ENCODE measurements around the gene DCX.
A peak's percentile ranks its signal among the peaks of the same experiment; 100 is the strongest.

The DCX gene

DNA sequence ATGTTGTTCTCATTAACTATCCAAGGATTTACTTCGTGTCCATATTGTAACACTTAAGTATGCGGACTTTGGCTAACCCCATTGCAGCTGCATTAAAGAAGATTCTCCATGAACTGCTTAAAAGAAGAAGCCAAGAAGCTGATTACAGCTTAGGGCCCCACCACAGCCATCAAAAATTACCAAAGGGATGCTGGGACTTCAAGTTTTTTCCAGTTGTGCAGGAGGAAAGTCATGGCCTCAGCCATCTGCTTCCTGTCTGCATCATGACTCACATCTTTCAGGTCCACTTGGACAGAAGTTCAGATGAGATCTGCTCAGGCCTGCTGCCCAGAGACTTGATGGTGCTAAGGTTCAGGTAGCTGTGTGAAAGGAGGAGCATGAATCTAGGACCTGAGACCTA lies 102.9 kb downstream of the DCX start:
- no peak for DNase-seq (ENCODE audit: low read depth in 2 of 2)

DNA sequence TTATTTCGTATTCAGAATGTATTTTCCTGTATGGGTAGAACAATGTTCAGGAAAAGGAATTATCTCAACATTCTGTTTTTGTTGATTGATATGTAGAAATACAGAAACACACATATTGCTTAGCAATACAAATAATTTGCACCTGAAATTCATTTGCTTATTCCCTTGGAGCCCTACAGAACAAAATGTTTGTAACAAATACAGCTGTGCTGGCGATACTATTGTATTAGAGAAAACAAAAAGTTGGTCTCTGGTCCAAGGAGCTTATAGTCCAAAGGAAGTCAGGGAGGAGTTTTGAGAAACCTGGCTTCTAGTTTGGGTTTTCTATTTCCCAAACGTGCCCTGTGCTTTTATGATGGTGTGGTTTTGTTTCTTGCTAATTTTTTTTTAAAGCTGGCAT lies 104.0 kb downstream of the DCX start:
- DNase-seq (ENCODE audit: low read depth in 2 of 2) = no peak

- no peak for DNase-seq (ENCODE audit: low read depth in 2 of 2)
These were observed 109.7 kb downstream of the DCX start for GRCh38 chrX:111302284-111302683.

DNA sequence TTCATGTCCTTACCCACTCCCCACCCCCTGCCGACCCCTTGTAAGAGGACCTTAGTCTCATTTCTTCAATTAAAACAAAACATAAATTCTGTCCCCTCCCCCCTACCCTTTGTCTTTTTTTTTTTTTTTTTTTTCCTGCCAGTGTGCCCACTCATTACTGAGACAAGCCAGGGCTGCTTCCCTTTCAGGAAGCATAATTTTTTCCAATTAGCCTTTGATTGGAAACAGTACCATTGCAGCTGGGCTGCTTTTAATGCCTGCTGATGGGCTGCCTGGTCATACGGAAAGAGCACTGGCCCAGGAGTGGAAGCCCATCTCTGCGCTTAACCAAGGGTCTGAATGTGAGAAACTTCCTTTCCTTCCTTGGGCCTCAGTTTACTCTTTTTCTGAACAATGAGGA lies 123.2 kb downstream of the DCX start:
- no peak for DNase-seq (ENCODE audit: low read depth in 2 of 2)

- DNase-seq (ENCODE audit: low read depth in 2 of 2) = no peak
These were observed 127.2 kb downstream of the DCX start for GRCh38 chrX:111284631-111285293.

DNA sequence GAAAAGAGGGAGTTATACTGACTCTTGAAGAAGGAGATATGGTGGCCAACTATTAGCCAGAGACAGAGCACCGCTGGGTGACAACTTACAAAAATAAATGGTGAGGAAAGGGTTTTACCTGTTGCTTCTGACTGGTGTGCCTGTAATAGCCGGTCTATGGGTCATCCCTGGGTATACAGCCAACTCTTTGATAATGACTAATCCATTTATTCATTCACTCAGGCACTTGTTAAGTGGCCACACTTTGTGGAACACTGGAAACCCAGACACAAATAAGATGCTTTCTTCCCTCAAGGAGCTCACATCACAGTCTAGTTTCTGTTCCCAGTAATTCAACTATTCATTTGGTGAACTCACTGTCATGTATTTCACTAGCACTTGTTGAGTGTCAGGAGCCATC lies 128.5 kb downstream of the DCX start:
- DNase-seq (ENCODE audit: low read depth in 2 of 2) = no peak

- DNase-seq (ENCODE audit: low read depth in 2 of 2) = no peak
These were observed 129.0 kb downstream of the DCX start for GRCh38 chrX:111282991-111283390.

DNA sequence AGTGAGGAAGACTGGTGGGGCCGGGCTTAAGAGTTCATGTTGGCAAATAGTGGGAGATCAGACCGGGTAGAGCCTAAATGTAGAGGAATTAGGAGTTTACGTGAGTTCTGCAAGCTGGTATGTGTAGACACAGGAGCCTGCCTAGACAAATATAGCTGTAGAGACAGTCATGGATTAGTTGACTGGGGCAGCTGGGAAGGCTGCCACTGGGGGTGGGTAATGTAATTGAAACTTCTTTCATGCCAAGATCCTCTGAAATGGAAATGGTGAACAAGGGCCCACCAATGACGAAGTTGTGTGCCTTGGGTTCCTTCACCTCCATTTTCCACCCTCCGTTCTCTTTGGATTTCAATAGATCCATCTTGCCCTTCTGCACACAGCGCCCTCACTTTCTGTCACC lies 129.9 kb downstream of the DCX start:
- DNase-seq (ENCODE audit: low read depth in 2 of 2) = no peak

DNA sequence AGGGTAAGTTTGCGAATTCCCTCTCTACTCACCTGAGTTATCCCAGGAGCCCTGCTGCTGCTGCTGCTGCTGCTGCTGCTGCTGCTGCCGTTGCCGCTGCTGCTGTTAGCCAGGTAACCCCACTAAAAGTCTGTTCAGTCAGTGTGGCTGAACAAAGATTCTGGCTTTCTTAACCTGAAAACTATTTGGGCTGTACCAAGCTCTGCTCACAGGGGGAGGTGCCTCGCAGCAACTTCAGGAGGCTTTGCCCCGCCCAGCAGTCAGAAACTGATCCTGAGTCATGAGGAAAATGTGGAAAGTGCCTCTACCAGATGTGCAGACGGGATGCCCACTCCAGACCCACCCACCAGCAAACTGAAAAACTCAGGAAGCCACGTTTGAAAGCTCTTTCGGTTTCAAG lies 141.7 kb downstream of the DCX start, which contains the start of gene CAPN6:
Gene CAPN6, minus strand, starts transcription at position 145 of the 400 bp plus-strand sequence. CDS start 6,547 bp downstream, outside the sequence.
- peak in 1 of 2 experiments; percentile 7 for DNase-seq (ENCODE audit: low read depth in 2 of 2)

DNA sequence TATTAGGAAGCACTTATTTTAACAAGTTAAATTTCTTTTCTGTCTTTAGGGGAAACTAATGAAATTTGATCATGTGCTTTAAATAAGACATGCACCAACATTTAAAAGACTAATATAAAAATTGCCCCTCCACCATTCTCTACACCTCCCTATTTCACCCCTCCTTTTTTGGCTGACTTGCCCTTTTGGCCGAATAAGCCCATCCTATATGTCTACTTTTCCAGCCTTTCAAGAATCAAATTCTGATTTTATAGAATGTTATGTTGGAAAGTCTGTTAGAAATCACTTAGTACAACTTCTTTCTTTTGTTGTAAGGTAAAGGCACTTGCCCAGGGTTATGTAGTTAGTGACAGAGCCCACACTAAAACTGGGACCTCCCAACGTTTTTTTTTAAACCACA lies 143.5 kb downstream of the DCX start:
- DNase-seq (ENCODE audit: low read depth in 2 of 2) = no peak

DNA sequence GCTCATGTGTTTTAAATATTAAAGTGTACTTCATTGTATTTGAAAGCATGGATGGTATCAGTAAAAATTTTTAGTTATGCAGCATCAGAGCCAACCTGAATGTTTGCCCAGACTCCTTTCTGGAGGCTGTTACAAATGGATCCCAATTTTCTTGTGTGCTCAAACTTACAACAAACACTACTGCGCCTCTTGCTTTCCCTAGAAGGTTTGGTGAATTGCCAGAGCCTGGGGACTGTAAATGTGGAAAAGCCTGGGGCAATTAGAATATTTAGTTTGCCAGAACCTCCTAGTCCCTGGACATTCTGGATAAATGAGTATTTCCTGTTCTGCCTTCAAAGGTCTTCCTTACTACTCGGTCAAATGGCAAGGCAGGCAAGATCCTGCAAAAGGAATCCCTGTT lies 146.5 kb downstream of the DCX start:
- no peak for DNase-seq (ENCODE audit: low read depth in 2 of 2)

DNA sequence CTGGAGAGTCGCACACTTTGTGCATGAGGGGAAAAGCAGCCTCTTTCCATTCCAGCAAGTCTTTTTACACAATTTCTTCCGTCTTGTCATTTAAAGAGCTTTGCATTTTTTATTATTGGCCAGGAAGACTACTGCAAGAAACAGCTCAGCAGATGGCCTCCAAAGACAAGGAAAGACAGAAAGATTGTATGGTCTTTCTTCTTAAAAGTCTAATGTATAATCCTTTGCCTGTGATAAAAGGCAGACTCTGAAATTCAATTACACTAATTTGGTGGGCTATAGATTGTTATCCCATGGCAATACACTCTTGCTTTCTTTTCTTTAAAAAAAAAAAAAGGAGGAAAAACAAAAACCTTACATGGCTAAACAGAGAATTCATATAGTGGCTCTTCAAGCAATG lies 147.6 kb downstream of the DCX start:
- no peak for DNase-seq (ENCODE audit: low read depth in 2 of 2)

- peak; percentile 1 to 4 for DNase-seq (ENCODE audit: low read depth in 2 of 2)
These were observed 149.9 kb downstream of the DCX start for GRCh38 chrX:111262086-111262485.

DNA sequence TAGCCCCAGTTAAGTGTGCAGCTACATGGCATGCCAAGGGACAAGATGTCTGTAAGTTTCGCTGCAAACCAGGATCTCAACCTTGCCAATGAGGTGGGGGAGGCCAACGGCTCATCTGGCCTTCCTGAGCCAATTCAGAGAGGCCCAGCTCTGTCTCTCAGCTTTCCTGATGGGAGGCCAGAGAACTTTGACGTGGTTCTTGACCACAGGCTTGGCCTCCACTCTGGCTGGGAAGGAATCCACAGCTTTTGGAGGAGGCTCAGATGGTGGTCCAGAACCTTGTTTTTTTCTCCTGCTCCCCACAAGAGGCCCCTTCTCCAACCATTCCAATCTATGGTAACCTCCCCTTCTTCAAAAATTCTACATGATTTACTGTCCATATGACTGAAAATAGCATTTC lies 151.5 kb downstream of the DCX start:
- no peak for DNase-seq (ENCODE audit: low read depth in 2 of 2)

GRCh38 chrX:111259559-111259958 lies 152.4 kb downstream of the DCX start:
- no peak for DNase-seq (ENCODE audit: low read depth in 2 of 2)

DNA sequence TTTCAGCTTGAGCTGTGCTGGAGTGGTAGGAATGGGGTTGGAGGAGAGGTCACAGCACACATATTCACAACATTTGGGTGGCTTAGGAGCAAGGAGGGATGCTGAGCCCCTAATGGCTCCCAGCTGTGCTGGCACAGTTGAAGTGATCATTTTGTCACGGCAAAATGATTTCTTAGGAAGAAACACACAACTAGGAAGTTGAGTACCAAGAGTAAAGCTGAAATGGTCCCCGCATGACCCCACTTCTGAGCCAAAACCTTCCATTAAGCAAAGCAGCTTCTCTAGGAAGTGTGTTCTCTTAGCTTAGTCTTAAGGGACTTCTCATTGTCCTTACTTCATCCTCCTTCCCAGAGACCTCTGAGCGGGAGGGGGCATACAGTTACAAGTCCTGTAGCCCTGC lies 154.3 kb downstream of the DCX start:
- DNase-seq (ENCODE audit: low read depth in 2 of 2) = no peak

DNA sequence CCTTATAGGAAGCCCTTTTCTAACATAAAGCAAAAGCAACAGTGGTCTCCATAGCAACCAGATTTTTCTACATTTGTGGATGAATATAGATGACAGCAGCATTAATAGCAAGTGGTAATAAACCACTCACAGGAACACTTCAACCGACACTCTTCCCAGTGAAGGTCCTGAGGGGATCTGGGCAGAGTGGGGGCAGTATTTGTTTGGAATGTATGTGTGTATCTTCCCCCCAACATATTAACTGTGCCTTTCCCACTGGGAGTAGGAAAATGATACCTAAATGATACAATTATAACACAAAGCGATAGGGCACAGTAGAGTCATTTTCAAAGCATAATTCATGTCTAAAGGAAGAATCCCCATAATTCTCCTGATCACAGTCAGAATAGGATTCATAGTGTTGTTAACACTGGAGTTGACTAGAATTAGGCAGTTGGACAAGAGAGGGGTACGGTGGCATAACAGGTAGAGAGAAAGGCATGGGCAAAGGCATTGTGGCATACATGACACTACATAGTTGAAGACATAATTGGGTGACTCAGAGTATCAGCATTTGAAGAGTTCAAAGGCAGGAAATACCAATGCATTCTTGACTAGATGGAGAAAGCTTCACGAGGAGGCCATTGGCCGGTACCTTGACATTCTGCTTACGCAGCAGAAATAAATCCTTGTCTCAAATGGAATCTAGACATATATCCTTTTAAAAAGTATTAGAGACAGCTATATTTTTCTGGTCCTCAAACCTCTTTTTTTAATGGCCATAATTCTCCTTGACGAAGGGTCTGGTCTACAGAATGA lies 156.9 kb downstream of the DCX start:
- no peak for DNase-seq (ENCODE audit: low read depth in 2 of 2)

DNA sequence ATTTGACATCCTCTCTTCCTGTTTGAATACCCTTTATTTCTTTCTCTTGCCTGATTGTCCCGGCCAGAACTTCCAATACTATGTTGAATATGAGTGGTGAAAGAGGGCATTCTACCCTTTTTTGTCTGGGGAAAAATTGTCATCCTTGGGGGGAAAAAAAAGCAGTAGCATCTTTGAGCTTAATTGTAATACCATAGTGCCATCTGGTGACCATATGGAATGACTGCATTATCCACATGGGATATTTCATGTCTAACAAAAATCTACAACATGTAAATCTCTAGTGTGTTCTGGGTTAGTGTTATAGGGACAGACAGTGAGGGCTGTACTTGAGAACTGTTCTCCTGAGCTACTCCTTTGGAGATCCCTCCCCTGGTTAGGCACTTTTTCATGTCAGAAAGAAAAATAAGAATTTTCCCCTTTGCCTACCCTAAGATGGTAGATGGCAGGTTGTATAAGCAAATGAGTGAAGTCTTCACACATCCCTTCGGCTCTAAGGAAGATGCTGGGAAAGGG lies 167.7 kb downstream of the DCX start:
- DNase-seq (ENCODE audit: low read depth in 2 of 2) = no peak

All from fibroblast of skin of left quadriceps (primary cell).